Adrenal gland (tissue), 5 donors: ENCODE results near the gene A4GALT.

Experiments used
- POLR2A ChIP-seq, 2 donors: fragments of 450-650 bp; IDR thresholded peaks; one replicate each; pipeline ENCODE4 v1.6.1; 2017; ENCODE audit warnings: antibody characterized with exemption in 2 of 2, mild to moderate bottlenecking in 2 of 2, moderate library complexity in 1 of 2
- TF ChIP-seq, protein P1 (sequence below), 6 experiments: fragments of 450-650 bp in 4 of 6; fragments of 200-600 bp in 2 of 6; sonication (generic) in 1 of 6; IDR thresholded peaks; 1 replicate in 5 of 6; 2 replicates in 1 of 6; pipeline versions ENCODE4 v1.5.1 to v1.8.0; 2016 to 2021; ENCODE audit warnings: antibody characterized with exemption in 6 of 6, mild to moderate bottlenecking in 2 of 6, moderate library complexity in 1 of 6
- donor health status: DM: no; HTN: no; CAD: no.

- TF ChIP-seq POLR2A (IDR thresholded peaks at IDR 0.05): peak in 1 of 2 donors; percentile 50
- TF ChIP-seq, protein P1, sequence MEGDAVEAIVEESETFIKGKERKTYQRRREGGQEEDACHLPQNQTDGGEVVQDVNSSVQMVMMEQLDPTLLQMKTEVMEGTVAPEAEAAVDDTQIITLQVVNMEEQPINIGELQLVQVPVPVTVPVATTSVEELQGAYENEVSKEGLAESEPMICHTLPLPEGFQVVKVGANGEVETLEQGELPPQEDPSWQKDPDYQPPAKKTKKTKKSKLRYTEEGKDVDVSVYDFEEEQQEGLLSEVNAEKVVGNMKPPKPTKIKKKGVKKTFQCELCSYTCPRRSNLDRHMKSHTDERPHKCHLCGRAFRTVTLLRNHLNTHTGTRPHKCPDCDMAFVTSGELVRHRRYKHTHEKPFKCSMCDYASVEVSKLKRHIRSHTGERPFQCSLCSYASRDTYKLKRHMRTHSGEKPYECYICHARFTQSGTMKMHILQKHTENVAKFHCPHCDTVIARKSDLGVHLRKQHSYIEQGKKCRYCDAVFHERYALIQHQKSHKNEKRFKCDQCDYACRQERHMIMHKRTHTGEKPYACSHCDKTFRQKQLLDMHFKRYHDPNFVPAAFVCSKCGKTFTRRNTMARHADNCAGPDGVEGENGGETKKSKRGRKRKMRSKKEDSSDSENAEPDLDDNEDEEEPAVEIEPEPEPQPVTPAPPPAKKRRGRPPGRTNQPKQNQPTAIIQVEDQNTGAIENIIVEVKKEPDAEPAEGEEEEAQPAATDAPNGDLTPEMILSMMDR (IDR thresholded peaks at IDR 0.05): no peak
Observed at GRCh38 chr22:42769574-42770447, 49.1 kb upstream of the A4GALT start.
